Activated CD4-positive, alpha-beta T cell treated with anti-CD3 and anti-CD28 coated beads, Interleukin-2, amount 10 ng/mL, durations not matched to agents 7 days and 5 days (primary cell): ENCODE results near the gene CINP. TPM values are rescaled to one million over a fixed set of nuclear protein-coding genes. Genes with fewer than 3 reads are reported as not detected.
"Not testable (repeated sequence)": the region's sequence is repeated elsewhere in the genome, so short reads cannot be mapped to it uniquely, and the experiment has no call there.

ENCODE experiments used
- CTCF ChIA-PET: fragments of 350-600 bp; sonication (Branson Sonifier 250); formaldehyde crosslinking; loops from one replicate; lab custom pipeline; 2021; ENCODE audit warnings: antibody characterized with exemption; lab: Charles Lee
- POLR2A ChIA-PET: fragments of 350-600 bp; sonication (Branson Sonifier 250); formaldehyde crosslinking; loops from one replicate; lab custom pipeline; 2021; ENCODE audit warnings: antibody characterized with exemption; lab: Charles Lee
- DNase-seq: peaks from one replicate; pipeline ENCODE4 v3.0.0-alpha.2; 2020
- H3K27ac Mint-ChIP-seq: one replicate; pipeline ENCODE4 v1.8.0; 2021; ENCODE audit warnings: mild to moderate bottlenecking, moderate library complexity, mixed read lengths
- H3K27me3 Mint-ChIP-seq: one replicate; pipeline ENCODE4 v1.8.0; 2021; ENCODE audit warnings: mixed read lengths
- H3K36me3 Mint-ChIP-seq: one replicate; pipeline ENCODE4 v1.8.0; 2021; ENCODE audit warnings: low read depth, mixed read lengths
- H3K4me1 Mint-ChIP-seq: one replicate; pipeline ENCODE4 v1.8.0; 2021; ENCODE audit warnings: mixed read lengths
- H3K4me3 Mint-ChIP-seq: one replicate; pipeline ENCODE4 v1.8.0; 2021; ENCODE audit warnings: mild to moderate bottlenecking, moderate library complexity, mixed read lengths
- H3K9me3 Mint-ChIP-seq: one replicate; pipeline ENCODE4 v1.8.0; 2021; ENCODE audit warnings: mixed read lengths
- total RNA-seq, 2 experiments: library from RNA; stranded (reverse); gene quantifications; one replicate each; pipeline ENCODE4 v1.2.3, GENCODE V29; 2021

Gene CINP
- total RNA-seq, 2 experiments from 2014 or later, result 26.8 to 33.7 TPM

- Mint-ChIP-seq H3K4me3 (peak overlapping the region; percentile 84), H3K4me1 (peaks cover 73% of the 10 kb centered on the region), H3K27me3 (no peaks in the 10 kb centered on the region), H3K36me3 (no peaks in the 10 kb centered on the region), H3K27ac (peak overlapping the region; percentile 91), H3K9me3 (no peaks in the 10 kb centered on the region)
- DNase-seq, result peak; percentile 44
- CTCF ChIA-PET, result interaction anchor here (0.6 to 5.0 kb wide), 19 partner anchors 9 to 598 kb away, joined by 3 to 34 read pairs (median 4); partner anchors contain the start of gene MOK
- POLR2A ChIA-PET, result interaction anchor here (1.0 kb wide), 1 partner anchor 192 kb away, joined by 5 read pairs; the partner anchor contains the start of gene ANKRD9
Measured at GRCh38 chr14:102317564-102318248, 45.0 kb downstream of the CINP start.

- Mint-ChIP-seq H3K27me3 (no peaks in the 10 kb centered on the region), H3K4me3 (peak overlapping the region; percentile 84), H3K27ac (peak overlapping the region; percentile 91), H3K36me3 (no peaks in the 10 kb centered on the region), H3K4me1 (peaks cover 70% of the 10 kb centered on the region), H3K9me3 (no peaks in the 10 kb centered on the region)
- DNase-seq, result peak; percentile 92
- ChIA-PET CTCF (interaction anchor here (0.6 to 5.0 kb wide), 24 partner anchors 8 to 597 kb away, joined by 3 to 34 read pairs (median 4); partner anchors contain the start of gene MOK), POLR2A (interaction anchor here (0.6 to 1.0 kb wide), 2 partner anchors 193 to 349 kb away, joined by 5 to 6 read pairs; partner anchors contain the start of gene ANKRD9)
Measured at GRCh38 chr14:102316743-102317563, 45.7 kb downstream of the CINP start.

GRCh38 chr14:102316338-102316742 lies 46.4 kb downstream of the CINP start:
- peaks cover 65% of the 10 kb centered on the region for H3K4me1 Mint-ChIP-seq
- no peaks in the 10 kb centered on the region for H3K36me3 Mint-ChIP-seq
- ChIA-PET CTCF (interaction anchor here (0.6 to 5.0 kb wide), 16 partner anchors 8 to 507 kb away, joined by 3 to 34 read pairs (median 4); partner anchors contain the start of gene MOK), POLR2A (interaction anchor here (0.6 kb wide), 1 partner anchor 348 kb away, joined by 6 read pairs; no protein-coding TSS in a partner anchor)
- H3K4me3 Mint-ChIP-seq, result peak overlapping the region; percentile 84
- H3K27me3 Mint-ChIP-seq, result no peaks in the 10 kb centered on the region
- DNase-seq, result peak; percentile 37
- peak overlapping the region; percentile 91 for H3K27ac Mint-ChIP-seq
- no peaks in the 10 kb centered on the region for H3K9me3 Mint-ChIP-seq

- H3K4me3 Mint-ChIP-seq, result peak overlapping the region; percentile 84
- H3K4me1 Mint-ChIP-seq, result peaks cover 54% of the 10 kb centered on the region
- ChIA-PET CTCF (interaction anchor here (0.6 to 5.0 kb wide), 8 partner anchors 10 to 470 kb away, joined by 3 to 34 read pairs (median 5); partner anchors contain the start of gene MOK), POLR2A (interaction anchor here (0.6 kb wide), 1 partner anchor 66 kb away, joined by 5 read pairs; no protein-coding TSS in a partner anchor)
- no peaks in the 10 kb centered on the region for H3K36me3 Mint-ChIP-seq
- H3K27ac Mint-ChIP-seq, result no peak overlapping the region
- no peaks in the 10 kb centered on the region for H3K9me3 Mint-ChIP-seq
- DNase-seq, result no peak
- H3K27me3 Mint-ChIP-seq, result no peaks in the 10 kb centered on the region
Measured at GRCh38 chr14:102315121-102315520, 47.6 kb downstream of the CINP start.

- CTCF ChIA-PET, result interaction anchor here (0.6 to 5.0 kb wide), 17 partner anchors 9 to 361 kb away, joined by 3 to 34 read pairs (median 3); partner anchors contain the start of gene MOK
- H3K4me3 Mint-ChIP-seq, result peak overlapping the region; percentile 84
- H3K9me3 Mint-ChIP-seq, result no peaks in the 10 kb centered on the region
- H3K4me1 Mint-ChIP-seq, result peaks cover 53% of the 10 kb centered on the region
- DNase-seq, result peak; percentile 83
- peak overlapping the region; percentile 83 for H3K27ac Mint-ChIP-seq
- no peaks in the 10 kb centered on the region for H3K36me3 Mint-ChIP-seq
- H3K27me3 Mint-ChIP-seq, result no peaks in the 10 kb centered on the region
- POLR2A ChIA-PET, result interaction anchor here (0.6 kb wide), 1 partner anchor 66 kb away, joined by 5 read pairs; no protein-coding TSS in a partner anchor
Measured at GRCh38 chr14:102314242-102315011, 48.3 kb downstream of the CINP start.

GRCh38 chr14:102304611-102305506 lies 57.8 kb downstream of the CINP start, which contains the start of gene MOK:
Gene MOK (minus strand): TSS chr14:102305164. CDS start chr14:102304968, 196 bp downstream.
- CTCF ChIA-PET, result interaction anchor here (0.6 to 3.5 kb wide), 3 partner anchors 9 to 1149 kb away, joined by 3 to 34 read pairs (median 6); no protein-coding TSS in a partner anchor
- Mint-ChIP-seq H3K27ac (peak within 1 kb of the TSS; percentile 87), H3K4me3 (peak within 1 kb of the TSS; percentile 96), H3K27me3 (peaks cover 12% of the 10 kb centered on the region), H3K9me3 (no peaks in the 10 kb centered on the region), H3K4me1 (peaks cover 17% of the 10 kb centered on the region), H3K36me3 (no peaks in the 10 kb centered on the region)
- DNase-seq, result peak; percentile 97
- POLR2A ChIA-PET, result interaction anchor here (0.7 kb wide), 1 partner anchor 334 kb away, joined by 3 read pairs; no protein-coding TSS in a partner anchor

GRCh38 chr14:102303664-102304063 lies 59.0 kb downstream of the CINP start:
- peaks cover 17% of the 10 kb centered on the region for H3K4me1 Mint-ChIP-seq
- peak overlapping the region; percentile 52 for H3K4me3 Mint-ChIP-seq
- H3K36me3 Mint-ChIP-seq, result no peaks in the 10 kb centered on the region
- H3K9me3 Mint-ChIP-seq, result no peaks in the 10 kb centered on the region
- no peak for DNase-seq
- CTCF ChIA-PET, result interaction anchor here (3.5 kb wide), 1 partner anchor 12 kb away, joined by 34 read pairs; no protein-coding TSS in a partner anchor
- POLR2A ChIA-PET, result no interaction called here
- no peak overlapping the region for H3K27ac Mint-ChIP-seq
- peaks cover 12% of the 10 kb centered on the region for H3K27me3 Mint-ChIP-seq

- H3K4me1 Mint-ChIP-seq, H3K27ac Mint-ChIP-seq, H3K9me3 Mint-ChIP-seq, H3K36me3 Mint-ChIP-seq, POLR2A ChIA-PET, H3K4me3 Mint-ChIP-seq, DNase-seq: not testable (repeated sequence)
- H3K27me3 Mint-ChIP-seq, result peaks cover 11% of the 10 kb centered on the region
- CTCF ChIA-PET, result interaction anchor here (0.6 to 2.0 kb wide), 3 partner anchors 16 to 564 kb away, joined by 3 to 6 read pairs (median 3); no protein-coding TSS in a partner anchor
Measured at GRCh38 chr14:102298303-102299070, 64.2 kb downstream of the CINP start.
